Activated CD8-positive, alpha-beta T cell treated with anti-CD3 and anti-CD28 coated beads for 36 hours (primary cell): ENCODE measurements around the gene NEDD4L. TPM values are rescaled to one million over a fixed set of nuclear protein-coding genes. Genes with fewer than 3 reads are reported as not detected.

Experiments
- ATAC-seq: fragments of 200-7000 bp; cut with Tn5 transposase; one replicate; pipeline ENCODE4 v1.10.0; 2021; ENCODE audit warnings: mild to moderate bottlenecking, moderate library complexity
- CTCF ChIA-PET: fragments of 350-600 bp; sonication (Branson Sonifier 250); formaldehyde crosslinking; loops from one replicate; lab custom pipeline; 2021; ENCODE audit warnings: antibody characterized with exemption; lab: Charles Lee
- POLR2A ChIA-PET: fragments of 350-600 bp; sonication (Branson Sonifier 250); formaldehyde crosslinking; loops from one replicate; lab custom pipeline; 2021; ENCODE audit warnings: antibody characterized with exemption; lab: Charles Lee
- DNase-seq: peaks from one replicate; pipeline ENCODE4 v3.0.0-alpha.2; 2020
- H3K27ac Mint-ChIP-seq: one replicate; pipeline ENCODE4 v1.8.0; 2021; ENCODE audit warnings: mild to moderate bottlenecking, mixed read lengths
- H3K27me3 Mint-ChIP-seq: one replicate; pipeline ENCODE4 v1.8.0; 2021; ENCODE audit warnings: mixed read lengths
- H3K36me3 Mint-ChIP-seq: one replicate; pipeline ENCODE4 v1.8.0; 2021; ENCODE audit warnings: low read depth, mixed read lengths
- H3K4me1 Mint-ChIP-seq: one replicate; pipeline ENCODE4 v1.8.0; 2021; ENCODE audit warnings: low read depth, mixed read lengths
- H3K4me3 Mint-ChIP-seq: one replicate; pipeline ENCODE4 v1.8.0; 2021; ENCODE audit warnings: mild to moderate bottlenecking, moderate library complexity, mixed read lengths
- H3K9me3 Mint-ChIP-seq: one replicate; pipeline ENCODE4 v1.8.0; 2021; ENCODE audit warnings: mixed read lengths
- CTCF ChIP-seq: fragments of 200-600 bp; IDR thresholded peaks from one replicate; pipeline ENCODE4 v1.8.0; 2022; ENCODE audit warnings: antibody characterized with exemption, mild to moderate bottlenecking
- intact Hi-C: fragments of 100-400 bp; cut with micrococcal nuclease; formaldehyde crosslinking; loops from one replicate; pipeline ENCODE4 v1.10.0; 2022
- total RNA-seq, 2 experiments: library from RNA; stranded (reverse); gene quantifications; one replicate each; pipeline ENCODE4 v1.2.3, GENCODE V29; 2021

Gene NEDD4L
- total RNA-seq, 2 experiments from 2014 or later: 7.5 to 8.5 TPM

GRCh38 chr18:58106289-58107070 lies 62.5 kb downstream of the NEDD4L start:
- no peak for TF ChIP-seq CTCF
- Mint-ChIP-seq H3K36me3 (no peaks in the 10 kb centered on the region), H3K27me3 (peaks cover 7% of the 10 kb centered on the region), H3K4me3 (no peak overlapping the region), H3K9me3 (no peaks in the 10 kb centered on the region), H3K27ac (no peak overlapping the region), H3K4me1 (no peaks in the 10 kb centered on the region)
- ATAC-seq (no peak), DNase-seq (no peak)
- intact Hi-C loops: no loop called here
- POLR2A ChIA-PET: no interaction called here
- CTCF ChIA-PET: interaction anchor here (1.0 to 1.1 kb wide), 2 partner anchors 15 to 251 kb away, joined by 3 to 6 read pairs; no protein-coding TSS in a partner anchor

GRCh38 chr18:58109256-58109655 lies 65.2 kb downstream of the NEDD4L start:
- peaks cover 6% of the 10 kb centered on the region for H3K4me1 Mint-ChIP-seq
- TF ChIP-seq CTCF: no peak
- ChIA-PET CTCF (interaction anchor here (0.7 to 3.4 kb wide), 3 partner anchors 12 to 223 kb away, joined by 3 to 14 read pairs (median 7); partner anchors contain the start of gene NEDD4L), POLR2A (no interaction called here)
- no peaks in the 10 kb centered on the region for H3K9me3 Mint-ChIP-seq
- H3K27ac Mint-ChIP-seq: no peak overlapping the region
- H3K27me3 Mint-ChIP-seq: peaks cover 4% of the 10 kb centered on the region
- H3K36me3 Mint-ChIP-seq: no peaks in the 10 kb centered on the region
- ATAC-seq: no peak
- no peak overlapping the region for H3K4me3 Mint-ChIP-seq
- no peak for DNase-seq
- intact Hi-C loops: no loop called here

- DNase-seq (no peak), ATAC-seq (no peak)
- TF ChIP-seq CTCF: no peak
- H3K27ac Mint-ChIP-seq: no peak overlapping the region
- ChIA-PET CTCF (interaction anchor here (1.0 to 3.4 kb wide), 3 partner anchors 11 to 67 kb away, joined by 3 to 14 read pairs (median 7); partner anchors contain the start of gene NEDD4L), POLR2A (no interaction called here)
- peaks cover 6% of the 10 kb centered on the region for H3K4me1 Mint-ChIP-seq
- H3K36me3 Mint-ChIP-seq: no peaks in the 10 kb centered on the region
- intact Hi-C loops: no loop called here
- no peaks in the 10 kb centered on the region for H3K9me3 Mint-ChIP-seq
- H3K27me3 Mint-ChIP-seq: peaks cover 2% of the 10 kb centered on the region
- no peak overlapping the region for H3K4me3 Mint-ChIP-seq
Observed at GRCh38 chr18:58110398-58110797, 66.4 kb downstream of the NEDD4L start.

GRCh38 chr18:58112174-58112573 lies 68.1 kb downstream of the NEDD4L start:
- Mint-ChIP-seq H3K4me3 (no peak overlapping the region), H3K36me3 (no peaks in the 10 kb centered on the region), H3K4me1 (peaks cover 6% of the 10 kb centered on the region), H3K27me3 (peaks cover 2% of the 10 kb centered on the region), H3K9me3 (no peaks in the 10 kb centered on the region), H3K27ac (no peak overlapping the region)
- intact Hi-C loops: no loop called here
- ATAC-seq (no peak), DNase-seq (no peak)
- no peak for TF ChIP-seq CTCF
- ChIA-PET CTCF (interaction anchor here (0.7 to 2.6 kb wide), 4 partner anchors 9 to 230 kb away, joined by 3 to 14 read pairs (median 3); no protein-coding TSS in a partner anchor), POLR2A (no interaction called here)

GRCh38 chr18:58113337-58113736 lies 69.3 kb downstream of the NEDD4L start:
- H3K4me1 Mint-ChIP-seq: peaks cover 6% of the 10 kb centered on the region
- TF ChIP-seq CTCF: no peak
- DNase-seq (no peak), ATAC-seq (no peak)
- CTCF ChIA-PET: interaction anchor here (1.3 to 2.6 kb wide), 4 partner anchors 8 to 69 kb away, joined by 3 to 14 read pairs (median 3); no protein-coding TSS in a partner anchor
- no peaks in the 10 kb centered on the region for H3K9me3 Mint-ChIP-seq
- POLR2A ChIA-PET: no interaction called here
- H3K36me3 Mint-ChIP-seq: no peaks in the 10 kb centered on the region
- peaks cover 2% of the 10 kb centered on the region for H3K27me3 Mint-ChIP-seq
- no peak overlapping the region for H3K4me3 Mint-ChIP-seq
- intact Hi-C loops: no loop called here
- no peak overlapping the region for H3K27ac Mint-ChIP-seq
